ENCODE results near the gene ERC1.

ERC1 gene

DNA sequence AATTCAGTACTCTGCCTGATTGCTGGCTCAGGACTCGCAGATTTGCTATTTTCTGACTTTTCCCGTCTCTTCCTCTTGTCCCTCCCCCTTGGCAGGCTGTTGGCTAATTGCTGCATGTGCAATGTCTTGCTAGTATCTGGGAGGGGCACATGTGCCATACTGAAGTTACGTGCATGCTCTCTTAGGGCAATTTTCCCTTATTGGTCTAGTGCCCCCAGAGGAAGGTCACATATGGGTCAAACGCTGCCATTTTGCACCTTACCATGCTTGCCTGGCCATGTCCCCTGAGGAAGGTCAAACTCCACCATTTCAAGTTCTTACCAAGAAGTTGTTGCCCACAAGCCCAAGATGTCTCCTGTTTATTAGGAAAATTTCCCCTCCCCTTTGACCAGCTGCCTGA is 13.9 kb upstream of the ERC1 start:
- no peaks in the 10 kb centered on the region for H3K9me3 ChIP-seq
- H3K4me2 ChIP-seq: no peak overlapping the region
- no peaks in the 10 kb centered on the region for H4K20me1 ChIP-seq
- no peak overlapping the region for H3K27ac ChIP-seq
- TF ChIP-seq Cebpa-rat (IDR thresholded peaks at IDR 0.05): no peak
- H3K36me3 ChIP-seq: 0 out of 2 replicates have a peak, but pooled peaks cover 9% of the 10 kb centered on the region
- peaks cover 5% of the 10 kb centered on the region; the same call in 1 of the 2 replicates for H3K4me1 ChIP-seq
- no peak overlapping the region for H3K4me3 ChIP-seq
- no peak overlapping the region for H3K9ac ChIP-seq
- no peaks in the 10 kb centered on the region for H3K27me3 ChIP-seq

DNA sequence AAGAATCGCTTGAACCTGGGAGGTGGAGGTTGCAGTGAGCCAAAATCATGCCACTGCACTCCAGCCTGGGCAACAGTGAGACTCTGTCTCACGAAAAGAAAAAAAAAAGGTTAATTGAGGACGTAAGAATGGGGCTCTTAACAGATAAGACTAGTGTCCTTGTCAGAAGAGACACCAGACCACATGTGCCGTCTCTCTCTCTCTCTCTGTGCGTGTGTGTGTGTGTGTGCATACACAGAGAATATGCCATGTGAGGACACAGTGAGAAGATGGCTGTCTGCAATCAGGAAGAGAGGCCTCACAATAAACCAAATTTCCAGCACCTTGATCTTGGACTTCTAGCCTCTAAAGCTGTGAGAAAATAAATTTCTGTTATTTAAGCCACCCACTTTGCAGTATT is 11.7 kb upstream of the ERC1 start:
- H3K9ac ChIP-seq: no peak overlapping the region
- no peak overlapping the region for H3K27ac ChIP-seq
- H3K4me1 ChIP-seq: peaks cover 5% of the 10 kb centered on the region; the same call in 1 of the 2 replicates
- H3K4me3 ChIP-seq: no peak overlapping the region
- no peak overlapping the region for H3K4me2 ChIP-seq
- H3K9me3 ChIP-seq: no peaks in the 10 kb centered on the region
- no peaks in the 10 kb centered on the region for H4K20me1 ChIP-seq
- no peak for TF ChIP-seq Cebpa-rat (IDR thresholded peaks at IDR 0.05)
- H3K36me3 ChIP-seq: 0 out of 2 replicates have a peak, but pooled peaks cover 9% of the 10 kb centered on the region
- no peaks in the 10 kb centered on the region for H3K27me3 ChIP-seq

DNA sequence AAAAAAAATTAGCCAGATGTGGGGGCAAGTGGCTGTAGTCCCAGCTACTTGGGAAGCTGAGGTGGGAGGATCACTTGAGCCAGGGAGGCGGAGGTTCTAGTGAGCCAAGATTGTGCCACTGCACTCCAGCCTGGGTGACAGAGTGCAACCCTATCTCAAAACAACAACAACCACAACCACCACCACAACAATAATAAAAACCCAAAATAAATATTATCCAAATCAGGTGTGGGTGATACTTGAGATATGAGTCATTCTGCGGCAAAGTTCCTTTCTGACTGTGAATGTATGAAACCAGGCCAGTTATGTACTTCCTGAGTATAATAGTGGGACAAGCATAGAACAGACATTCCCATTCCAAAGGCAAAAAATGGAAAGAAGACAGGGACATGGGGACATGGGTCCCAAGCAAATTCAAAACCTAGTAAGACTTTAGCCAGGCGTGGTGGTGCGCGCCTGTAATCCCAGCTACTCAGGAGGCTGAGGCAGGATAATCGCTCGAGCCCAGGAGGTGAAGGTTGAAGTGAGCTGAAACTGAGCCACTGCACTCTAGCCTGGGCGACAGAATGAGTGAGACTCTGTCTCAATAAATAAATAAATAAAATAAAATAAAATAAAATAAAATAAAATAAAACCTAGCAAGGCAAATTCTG is 9.7 kb upstream of the ERC1 start:
- H3K27me3 ChIP-seq: no peaks in the 10 kb centered on the region
- no peak for TF ChIP-seq Cebpa-rat (IDR thresholded peaks at IDR 0.05)
- no peak overlapping the region for H3K4me2 ChIP-seq
- peaks cover 9% of the 10 kb centered on the region; the same call in 1 of the 2 replicates for H3K36me3 ChIP-seq
- no peak overlapping the region for H3K9ac ChIP-seq
- H3K4me3 ChIP-seq: no peak overlapping the region
- no peaks in the 10 kb centered on the region for H4K20me1 ChIP-seq
- H3K27ac ChIP-seq: no peak overlapping the region
- no peaks in the 10 kb centered on the region for H3K9me3 ChIP-seq
- peaks cover 5% of the 10 kb centered on the region; the same call in 1 of the 2 replicates for H3K4me1 ChIP-seq

DNA sequence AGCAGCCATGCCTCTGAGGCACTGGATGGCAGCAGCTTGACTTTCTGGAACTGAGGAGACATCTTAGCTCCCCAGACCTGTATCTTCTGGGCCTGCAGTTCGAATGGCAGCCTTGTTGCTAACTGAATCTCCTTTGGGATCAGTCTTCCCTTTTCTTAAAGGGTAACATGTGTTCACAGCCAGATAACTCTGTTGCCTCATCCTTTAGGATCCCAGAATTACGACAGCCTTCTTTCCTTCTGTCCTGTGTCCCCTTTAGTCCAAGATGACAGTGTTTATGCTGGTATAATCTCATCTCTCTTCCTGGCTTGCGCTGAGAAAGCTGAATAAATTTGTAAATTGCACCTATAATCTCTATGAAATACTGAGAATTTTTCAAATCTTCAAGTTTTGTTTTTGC is 9.1 kb upstream of the ERC1 start:
- H3K36me3 ChIP-seq: peaks cover 3% of the 10 kb centered on the region; the same call in 1 of the 2 replicates
- TF ChIP-seq Cebpa-rat (IDR thresholded peaks at IDR 0.05): no peak
- no peaks in the 10 kb centered on the region for H4K20me1 ChIP-seq
- no peak overlapping the region for H3K27ac ChIP-seq
- H3K4me1 ChIP-seq: peaks cover 4% of the 10 kb centered on the region; the same call in 1 of the 2 replicates
- no peaks in the 10 kb centered on the region for H3K9me3 ChIP-seq
- no peak overlapping the region for H3K9ac ChIP-seq
- H3K27me3 ChIP-seq: no peaks in the 10 kb centered on the region
- no peak overlapping the region for H3K4me2 ChIP-seq
- no peak overlapping the region for H3K4me3 ChIP-seq

DNA sequence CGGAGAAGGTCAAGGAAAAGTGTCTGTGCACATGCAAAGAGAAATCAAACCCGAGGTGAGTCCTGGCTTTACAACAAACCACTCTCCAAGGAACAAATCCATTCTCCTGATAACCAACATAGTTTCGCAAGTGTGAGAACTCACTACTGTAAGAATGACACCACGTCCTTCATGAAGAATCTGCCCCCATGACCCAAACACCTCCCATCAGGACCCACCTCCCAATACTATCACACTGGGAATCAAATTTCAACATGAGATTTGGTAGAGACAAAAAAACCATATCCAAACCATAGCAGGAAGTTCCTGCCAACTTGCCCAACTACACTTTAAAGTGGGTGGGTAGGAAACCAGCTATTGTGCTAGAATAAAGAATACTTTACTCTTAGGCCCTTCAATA is 2.4 kb upstream of the ERC1 start:
- Histone ChIP-seq H3K36me3 (no peaks in the 10 kb centered on the region; the same call in 1 of the 2 replicates), H3K27ac (no peak overlapping the region), H3K4me1 (peaks cover 32% of the 10 kb centered on the region), H3K4me3 (peak overlapping the region; percentile 90), H3K9me3 (no peaks in the 10 kb centered on the region), H3K9ac (peak overlapping the region; percentile 96), H3K27me3 (no peaks in the 10 kb centered on the region), H3K4me2 (peak overlapping the region; percentile 78), H4K20me1 (peaks cover 13% of the 10 kb centered on the region; the same call in 1 of the 2 replicates)
- TF ChIP-seq Cebpa-rat (IDR thresholded peaks at IDR 0.05): no peak

DNA sequence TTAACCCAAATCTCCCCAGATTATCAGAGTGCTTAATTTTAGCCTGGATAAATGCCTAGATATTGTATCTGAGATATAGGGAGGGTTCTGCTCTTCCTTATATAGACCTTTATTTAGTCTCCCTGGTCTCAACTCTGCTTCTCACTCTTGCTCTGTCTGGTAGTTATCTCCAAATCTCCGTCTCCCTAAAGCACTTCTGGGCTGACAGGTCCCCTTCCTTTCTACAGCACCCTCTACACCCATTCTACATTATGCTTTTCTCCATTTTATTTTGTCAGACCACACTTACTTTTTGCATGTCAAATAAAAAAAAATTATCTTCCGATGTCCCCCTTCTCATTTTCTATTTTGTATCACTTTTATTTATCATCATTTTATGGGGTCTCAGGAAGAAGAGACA is 2.0 kb upstream of the ERC1 start:
- H3K4me1 ChIP-seq: peaks cover 32% of the 10 kb centered on the region
- no peaks in the 10 kb centered on the region for H3K9me3 ChIP-seq
- H3K36me3 ChIP-seq: no peaks in the 10 kb centered on the region; the same call in 1 of the 2 replicates
- H3K27ac ChIP-seq: peak overlapping the region; percentile 99; the same call in 1 of the 2 replicates
- no peaks in the 10 kb centered on the region for H3K27me3 ChIP-seq
- H3K4me3 ChIP-seq: peak overlapping the region; percentile 90
- TF ChIP-seq Cebpa-rat (IDR thresholded peaks at IDR 0.05): no peak
- H3K4me2 ChIP-seq: peak overlapping the region; percentile 78
- H4K20me1 ChIP-seq: peaks cover 16% of the 10 kb centered on the region; the same call in 1 of the 2 replicates
- peak overlapping the region; percentile 96 for H3K9ac ChIP-seq

DNA sequence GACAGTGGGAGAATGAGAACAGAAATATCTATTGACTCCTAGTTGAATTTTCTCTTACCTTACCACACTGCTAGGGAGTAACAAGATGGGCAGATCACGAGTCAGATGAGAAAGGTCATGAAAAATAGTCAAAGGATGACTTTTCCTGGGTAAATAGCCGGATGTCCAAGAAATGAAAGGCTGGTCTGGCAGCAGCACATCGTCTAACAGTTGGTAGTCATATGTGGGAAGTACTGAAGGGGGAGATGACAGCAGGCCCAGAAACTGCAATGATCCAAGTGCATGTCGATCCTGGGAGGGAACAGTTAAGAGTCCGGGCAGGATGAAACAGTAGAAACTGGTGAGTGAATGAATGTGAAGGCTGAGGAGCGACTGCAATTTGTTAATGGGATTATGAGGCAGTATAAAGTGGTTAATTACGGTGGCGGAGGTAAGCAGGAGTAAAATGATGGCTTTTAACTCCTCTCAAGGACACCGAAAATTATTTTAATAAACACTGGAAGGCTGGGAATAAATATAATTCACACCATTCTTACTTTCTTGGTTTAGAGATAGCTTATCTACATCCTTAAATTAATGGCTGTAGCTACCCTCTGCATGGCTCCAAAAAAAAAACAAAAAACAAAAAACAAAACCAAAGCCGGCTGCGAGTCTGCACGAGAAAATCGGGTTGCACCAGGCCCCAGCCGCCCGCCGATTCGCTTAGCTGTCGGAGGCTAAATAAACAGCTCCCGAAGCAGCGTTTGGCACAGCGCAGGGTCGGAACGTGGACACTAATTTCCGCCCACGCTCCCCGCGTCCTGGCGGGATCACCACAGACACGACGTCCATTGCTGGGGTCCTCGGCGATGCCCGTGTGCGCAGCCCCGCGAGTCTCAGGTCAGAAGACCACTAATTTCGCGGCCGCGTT is 1.0 kb upstream of the ERC1 start:
- Histone ChIP-seq H3K27me3 (no peaks in the 10 kb centered on the region), H3K4me2 (peak overlapping the region; percentile 78), H3K4me3 (peak overlapping the region; percentile 90), H3K27ac (peak overlapping the region; percentile 99), H3K9me3 (no peaks in the 10 kb centered on the region), H3K4me1 (peaks cover 32% of the 10 kb centered on the region), H3K9ac (peak overlapping the region; percentile 96), H4K20me1 (peaks cover 22% of the 10 kb centered on the region; the same call in 1 of the 2 replicates), H3K36me3 (no peaks in the 10 kb centered on the region; the same call in 1 of the 2 replicates)
- no peak for TF ChIP-seq Cebpa-rat (IDR thresholded peaks at IDR 0.05)

DNA sequence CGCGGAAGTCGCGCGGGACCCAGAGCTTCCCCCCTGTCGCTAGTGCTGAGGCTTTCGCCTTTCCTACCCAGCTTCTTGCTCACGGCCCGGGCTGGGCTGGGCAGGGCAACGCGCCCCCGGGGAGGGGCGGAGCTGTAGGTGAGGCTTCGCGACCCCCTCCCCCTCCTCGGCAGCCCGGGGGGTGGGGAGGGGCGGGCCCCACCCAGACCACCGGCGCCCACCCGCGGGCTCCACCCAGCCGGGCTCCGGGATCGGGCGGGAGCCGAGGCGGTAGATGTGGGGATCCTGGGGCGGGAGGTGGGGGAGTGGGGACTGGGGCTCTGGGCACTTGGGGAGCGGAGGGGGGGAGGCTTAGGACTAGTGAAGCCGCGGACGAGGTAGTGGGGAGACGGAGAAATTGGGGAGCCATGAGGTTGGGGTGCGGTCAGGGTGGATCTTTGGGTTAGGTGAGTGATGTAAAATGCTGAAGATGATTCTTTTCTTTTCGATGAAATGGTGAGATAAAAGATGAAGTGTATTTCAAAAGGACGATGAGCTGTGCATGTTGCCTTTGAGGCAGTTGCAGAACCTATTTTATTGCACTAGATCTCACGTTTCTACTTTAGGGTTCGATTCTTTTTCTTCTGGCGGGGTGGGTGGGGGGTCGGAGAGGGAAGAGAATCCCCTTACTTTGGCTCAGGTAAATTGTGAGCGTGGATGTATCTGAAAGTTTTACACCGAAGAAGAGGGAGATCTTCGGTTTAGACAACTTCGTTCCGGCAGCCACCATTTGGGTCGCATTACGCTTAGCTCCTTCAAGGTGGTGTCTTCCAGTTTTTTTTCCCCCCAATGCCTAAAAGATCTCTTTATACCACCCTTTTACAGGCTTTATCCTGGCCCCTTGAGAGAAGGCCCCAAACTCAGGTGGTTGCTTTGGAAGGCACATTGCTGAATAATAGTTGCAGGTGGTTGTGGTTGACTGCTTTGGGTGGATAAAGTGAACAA is 619 bp downstream of the ERC1 start:
- peaks cover 39% of the 10 kb centered on the region for H4K20me1 ChIP-seq
- no peak for TF ChIP-seq Cebpa-rat (IDR thresholded peaks at IDR 0.05)
- H3K9ac ChIP-seq: peak overlapping the region; percentile 96
- no peaks in the 10 kb centered on the region for H3K36me3 ChIP-seq
- H3K4me3 ChIP-seq: peak overlapping the region; percentile 90
- H3K4me2 ChIP-seq: peak overlapping the region; percentile 82
- H3K27me3 ChIP-seq: no peaks in the 10 kb centered on the region
- no peaks in the 10 kb centered on the region for H3K9me3 ChIP-seq
- H3K27ac ChIP-seq: peak overlapping the region; percentile 99
- peaks cover 32% of the 10 kb centered on the region for H3K4me1 ChIP-seq

DNA sequence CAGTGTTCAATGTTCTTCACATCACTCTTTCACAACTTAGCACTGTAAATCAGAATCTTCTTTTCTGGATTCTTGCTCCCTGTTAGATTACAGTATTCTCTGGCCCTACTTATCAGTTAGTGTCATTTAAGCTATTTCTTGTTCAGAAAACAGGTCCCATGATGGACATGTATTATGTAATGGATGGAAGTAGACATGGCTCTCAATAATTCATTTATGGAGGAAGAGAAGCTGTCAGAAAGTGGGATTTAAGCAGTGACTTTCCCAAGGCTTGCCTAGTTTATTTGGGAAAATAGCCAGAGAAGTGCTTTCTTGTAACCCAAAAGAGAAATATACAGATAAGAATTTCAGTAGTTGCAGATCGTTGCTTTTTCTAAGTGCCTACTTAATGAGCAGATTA is 1.6 kb downstream of the ERC1 start:
- H3K9me3 ChIP-seq: no peaks in the 10 kb centered on the region
- TF ChIP-seq Cebpa-rat (IDR thresholded peaks at IDR 0.05): no peak
- H3K9ac ChIP-seq: no peak overlapping the region; the same call in 1 of the 2 replicates
- no peaks in the 10 kb centered on the region for H3K27me3 ChIP-seq
- peaks cover 49% of the 10 kb centered on the region for H4K20me1 ChIP-seq
- H3K4me2 ChIP-seq: peak overlapping the region; percentile 82
- H3K4me1 ChIP-seq: peaks cover 32% of the 10 kb centered on the region
- no peaks in the 10 kb centered on the region for H3K36me3 ChIP-seq
- H3K27ac ChIP-seq: no peak overlapping the region
- H3K4me3 ChIP-seq: no peak overlapping the region
